Glomerular visceral epithelial cell (primary cell): ENCODE data around the gene NPHP4.

Experiments used
- DNase-seq: peaks from one replicate; pipeline ENCODE4 v3.0.0-alpha.2; 2016; ENCODE audit errors: extremely low spot score

Gene NPHP4

DNA sequence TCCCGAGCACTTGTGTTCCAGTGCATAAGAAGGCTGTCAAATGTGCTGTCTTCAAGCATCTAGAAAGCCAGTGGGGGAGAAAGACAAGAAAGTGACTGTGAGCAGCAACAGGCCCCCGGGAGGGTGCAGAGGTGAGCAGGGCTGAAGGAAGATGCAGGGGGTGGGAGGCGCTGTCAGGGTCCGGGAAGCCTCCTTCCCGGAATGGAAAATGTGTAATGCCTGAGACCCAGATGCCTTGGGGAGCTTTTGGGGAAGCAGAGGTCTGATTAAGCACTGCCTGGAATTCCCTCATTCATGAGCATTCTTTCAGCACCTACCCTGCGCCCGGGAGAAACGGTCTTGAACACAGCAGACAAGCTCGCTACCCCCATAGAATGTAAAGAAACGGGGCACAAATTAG lies 1.3 kb downstream of the NPHP4 start:
- DNase-seq, result no peak

DNA sequence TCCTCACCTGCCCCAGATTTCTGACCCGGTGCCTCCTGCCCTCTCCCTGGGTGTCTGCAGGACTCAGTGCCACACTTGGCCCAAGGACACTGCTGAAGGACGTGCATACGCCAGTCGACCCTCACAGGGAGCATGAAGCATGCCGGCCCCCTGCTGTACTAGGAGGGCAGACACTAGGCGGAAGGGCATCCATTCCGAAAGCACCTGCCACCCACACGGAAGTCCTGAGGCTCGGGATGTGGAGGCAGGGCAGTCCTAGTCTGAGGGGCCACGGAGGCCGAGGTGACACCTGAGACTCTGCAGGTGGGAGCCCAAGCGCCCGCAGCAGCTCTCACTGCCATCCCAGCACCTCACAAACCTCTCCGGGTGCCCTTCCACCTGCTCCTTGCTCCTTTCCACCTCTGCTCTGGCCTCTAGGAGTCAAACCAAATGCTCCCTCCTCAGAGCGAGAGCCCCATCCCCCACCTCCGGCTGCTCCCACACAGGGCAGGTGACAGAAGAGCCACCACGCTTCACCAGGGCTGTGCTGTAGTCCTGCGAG lies 2.4 kb downstream of the NPHP4 start:
- no peak for DNase-seq

DNA sequence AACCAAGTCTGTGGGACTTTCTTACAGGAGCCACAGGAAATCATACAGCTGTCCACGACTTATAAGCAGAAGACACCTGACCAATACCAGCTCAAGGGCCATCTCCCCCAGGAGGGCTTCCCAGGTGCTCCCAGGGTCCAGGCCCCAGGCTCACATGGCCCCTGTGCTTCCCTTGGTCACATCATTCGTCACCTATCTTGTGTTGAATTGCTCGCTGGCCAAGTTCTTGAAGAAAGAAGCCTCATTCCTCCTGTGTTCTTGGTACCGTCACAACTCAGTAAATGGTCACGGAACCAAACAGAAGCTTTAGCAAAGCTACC lies 3.0 kb downstream of the NPHP4 start:
- no peak for DNase-seq

DNA sequence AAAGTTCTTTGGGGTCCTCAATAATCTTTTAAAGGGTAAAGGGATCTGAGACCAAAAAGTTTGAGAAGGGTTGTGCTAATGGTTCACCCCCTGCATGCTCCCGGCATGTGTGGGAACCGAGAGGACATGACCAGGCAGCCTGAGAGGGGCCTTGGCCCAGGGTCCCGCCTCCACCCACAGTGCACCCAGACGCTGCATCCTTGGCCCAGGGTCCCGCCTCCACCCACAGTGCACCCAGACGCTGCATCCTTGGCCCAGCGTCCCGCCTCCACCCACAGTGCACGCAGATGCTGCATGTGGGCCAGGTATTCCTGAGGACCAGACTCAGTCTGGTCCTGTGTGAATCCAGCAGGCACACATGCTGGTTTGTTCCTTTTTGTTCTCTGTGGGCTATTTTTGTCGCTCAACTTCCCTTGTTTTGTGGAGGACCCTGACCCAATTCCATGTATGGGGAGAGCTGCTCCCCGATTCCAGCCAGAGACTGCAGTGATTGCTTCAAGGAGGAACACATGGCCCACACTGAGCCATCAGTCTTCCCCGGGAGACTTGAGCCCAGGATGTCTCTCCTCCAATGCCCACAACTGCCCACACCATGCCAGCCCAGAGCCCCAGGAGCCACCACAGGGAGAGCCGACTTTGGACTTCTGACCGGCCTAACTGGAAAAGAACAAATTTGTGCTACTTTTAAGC lies 3.5 kb downstream of the NPHP4 start:
- DNase-seq, result no peak

DNA sequence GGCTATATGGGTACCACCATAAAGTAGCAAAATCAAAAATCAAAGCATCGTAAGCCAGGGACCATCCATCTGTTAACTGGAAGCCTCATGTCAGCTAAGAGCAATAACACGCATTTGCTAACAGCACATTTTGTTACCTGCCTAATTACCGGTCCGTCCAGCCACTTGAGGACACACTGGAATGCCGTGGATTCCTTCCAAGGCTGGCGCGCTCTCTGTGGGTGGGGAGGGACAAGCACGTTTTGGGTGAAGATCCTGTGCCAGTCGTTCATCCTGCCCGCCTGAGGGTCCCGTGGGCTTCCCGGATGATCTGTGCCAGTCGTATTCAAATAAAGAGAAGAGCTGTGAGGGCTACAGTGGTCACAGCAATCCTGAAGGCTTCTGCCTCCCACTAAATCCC lies 6.2 kb downstream of the NPHP4 start:
- DNase-seq, result no peak

DNA sequence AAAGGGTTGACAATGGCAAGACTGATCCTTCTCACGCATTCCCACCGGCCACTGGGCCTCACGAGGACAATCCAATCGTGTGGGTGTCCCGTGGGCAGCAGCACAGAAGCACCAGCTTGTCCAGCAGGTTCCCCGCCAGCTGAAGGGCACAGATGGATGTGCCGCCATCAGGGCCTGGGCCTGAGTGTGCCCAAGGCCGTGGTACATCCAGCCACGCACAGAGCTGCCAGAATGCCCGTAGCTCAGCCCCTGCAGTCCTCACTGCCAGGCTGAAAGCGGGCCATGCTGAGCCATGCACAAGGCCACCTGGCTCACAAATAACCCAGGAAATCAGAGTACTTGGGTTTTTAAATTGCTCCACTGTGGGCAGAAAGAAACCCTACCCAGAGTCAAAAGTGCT lies 7.0 kb downstream of the NPHP4 start:
- DNase-seq, result no peak

DNA sequence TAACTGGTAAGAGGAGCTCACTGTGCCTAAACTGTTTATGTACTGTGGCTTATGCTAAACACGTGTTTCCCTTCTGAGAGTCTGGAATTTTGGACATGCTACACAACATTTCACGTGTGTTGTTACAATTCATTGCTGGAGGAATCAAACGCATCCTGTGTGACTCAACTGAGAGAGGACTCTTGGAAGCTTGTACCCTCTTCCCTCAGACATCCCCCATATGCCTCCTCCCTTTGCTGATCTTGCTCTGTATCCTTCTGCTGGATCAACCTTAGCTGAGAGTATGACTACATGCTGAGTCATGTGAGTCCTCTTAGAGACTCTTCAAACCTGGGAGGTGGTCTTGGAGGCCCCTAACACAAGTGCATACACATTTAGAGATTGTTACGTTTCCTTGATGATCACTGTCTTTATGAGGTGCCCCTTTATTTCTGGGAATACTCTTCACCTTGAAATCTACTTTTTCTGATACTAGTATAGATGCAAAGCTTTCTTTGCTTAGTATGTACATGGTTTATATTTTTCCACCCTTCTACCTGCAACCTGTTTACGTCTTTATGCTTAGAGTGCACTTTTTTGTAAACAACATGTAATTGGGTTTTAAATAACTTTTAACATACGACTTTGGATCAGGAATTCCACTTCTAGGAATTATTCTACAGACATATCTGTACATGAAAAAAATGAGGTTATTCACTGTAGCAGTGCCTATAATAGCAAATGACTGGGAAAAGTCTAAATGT lies 8.7 kb downstream of the NPHP4 start:
- peak; percentile 35 for DNase-seq

DNA sequence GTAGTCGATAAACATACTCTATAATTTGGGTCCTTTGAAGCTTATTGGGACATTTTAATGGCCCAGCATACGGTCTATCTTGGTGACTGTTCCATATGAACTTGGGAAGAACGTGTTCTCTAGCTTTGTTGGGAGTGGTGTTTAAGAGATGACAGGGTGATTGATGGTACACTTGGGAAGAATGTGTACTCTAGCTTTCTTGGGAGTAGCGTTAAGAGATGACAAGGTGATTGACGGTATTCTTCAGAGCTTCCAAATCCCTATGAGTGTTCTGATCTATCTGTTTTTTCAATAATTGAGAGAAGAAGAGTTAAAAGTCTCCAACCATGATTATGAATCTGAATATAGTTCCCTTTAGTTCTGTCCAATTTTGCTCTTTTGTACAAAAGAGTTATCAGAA lies 9.4 kb downstream of the NPHP4 start:
- no peak for DNase-seq

DNA sequence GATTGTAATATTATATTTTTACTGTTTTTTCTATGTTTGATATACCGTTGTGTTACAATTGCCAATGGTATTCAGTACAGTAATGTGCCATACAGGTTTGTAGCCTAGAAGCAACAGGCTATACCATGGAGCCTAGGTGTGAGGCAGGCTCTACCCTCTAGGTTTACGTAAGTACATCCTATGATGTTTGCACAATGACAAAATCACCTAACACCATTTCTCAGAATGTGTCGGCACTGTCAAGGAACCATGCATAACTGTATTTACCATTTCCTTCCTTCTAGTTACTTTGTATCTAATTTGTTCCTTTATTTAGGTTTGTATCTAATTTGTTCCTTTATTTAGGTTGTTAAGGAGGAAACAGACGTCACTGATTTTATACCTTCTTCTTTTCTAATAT lies 9.9 kb downstream of the NPHP4 start:
- DNase-seq, result no peak

DNA sequence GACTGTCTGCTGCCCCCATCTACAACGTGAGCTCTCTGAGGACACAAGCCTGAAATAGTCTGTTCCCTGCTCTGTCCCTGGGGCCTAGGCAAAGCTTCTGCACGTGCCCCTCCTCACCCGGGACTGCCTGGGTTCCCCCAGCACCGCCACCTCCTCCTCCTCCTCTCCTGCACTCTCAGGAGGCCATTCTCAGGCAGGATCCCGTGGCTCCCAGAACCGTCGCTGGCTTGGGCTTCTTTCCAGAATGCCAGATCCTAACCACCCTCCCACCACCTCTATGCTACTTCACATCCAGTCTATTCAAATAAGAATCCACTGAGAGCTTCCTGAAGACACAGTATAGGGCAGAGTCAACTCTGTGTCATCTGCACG lies 11.2 kb downstream of the NPHP4 start:
- no peak for DNase-seq

DNA sequence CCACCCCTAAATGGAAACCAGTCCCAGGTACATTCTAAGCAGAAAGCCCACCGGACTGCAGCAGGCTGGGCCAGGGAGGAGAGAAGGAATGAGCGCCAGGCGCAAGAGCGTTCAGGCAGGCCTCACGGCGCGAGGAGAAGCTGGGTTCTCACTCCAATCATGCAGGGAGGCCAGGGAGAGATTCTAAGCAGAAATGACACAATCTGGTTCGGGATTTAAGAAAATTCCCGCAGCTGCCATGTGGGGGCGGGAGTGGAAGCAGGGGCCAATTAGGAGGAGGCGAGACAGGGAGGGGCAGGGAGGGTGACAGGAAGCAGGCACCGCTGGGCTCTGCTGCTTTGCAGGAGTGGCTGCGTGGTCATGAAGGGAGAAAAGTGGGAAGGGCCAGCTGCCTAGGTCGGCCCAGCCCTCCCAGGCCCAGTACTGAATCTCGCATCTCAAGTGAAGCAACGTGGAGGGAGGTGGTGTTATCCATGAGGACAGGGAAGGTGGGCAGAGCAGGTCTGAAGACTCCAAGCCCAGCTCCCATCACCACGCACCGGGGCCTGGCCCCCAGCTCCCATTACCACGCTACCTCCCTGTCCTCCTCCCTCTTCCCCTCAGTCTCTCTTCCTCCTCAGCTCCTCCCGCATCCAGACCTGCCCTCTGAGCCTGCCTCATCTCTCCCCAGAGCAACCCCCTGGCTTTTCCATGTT lies 11.8 kb downstream of the NPHP4 start:
- DNase-seq, result peak; percentile 24

DNA sequence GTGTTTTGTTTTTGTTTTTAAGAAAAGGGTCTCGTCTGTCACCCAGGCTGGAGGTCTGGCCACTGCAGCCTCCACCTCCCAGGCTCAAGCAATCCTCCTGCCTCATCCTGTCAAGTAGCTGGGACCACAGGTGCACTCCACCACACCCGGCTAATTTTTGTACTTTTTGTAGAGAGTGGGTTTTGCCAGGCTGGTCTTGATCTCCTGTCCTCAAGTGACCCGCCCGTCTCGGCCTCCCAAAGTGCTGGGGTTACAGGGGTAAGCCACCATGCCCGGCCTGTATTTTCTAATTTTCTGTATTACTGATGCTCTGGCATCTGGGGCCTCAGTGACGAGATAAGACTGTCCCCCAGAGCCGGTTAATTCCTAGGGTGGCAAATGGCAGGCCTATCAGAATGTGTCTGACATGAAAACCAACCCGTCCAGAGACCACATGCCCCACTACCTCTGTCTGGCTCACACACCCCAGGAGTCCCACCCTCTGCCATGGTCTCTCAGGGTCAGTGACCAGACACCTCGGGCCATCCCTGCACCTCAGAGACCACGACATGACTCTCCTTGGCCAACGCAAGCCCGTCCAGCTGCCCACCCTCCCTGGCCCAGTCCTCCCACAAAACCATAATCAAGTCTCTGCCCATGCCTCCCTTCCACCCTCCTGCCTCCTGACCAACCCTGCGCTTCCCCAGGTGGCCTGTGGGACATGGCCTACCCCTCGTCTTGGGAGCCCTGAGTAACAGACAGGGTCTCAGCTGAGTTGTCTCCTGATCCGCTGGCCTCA lies 12.5 kb downstream of the NPHP4 start:
- DNase-seq, result no peak

DNA sequence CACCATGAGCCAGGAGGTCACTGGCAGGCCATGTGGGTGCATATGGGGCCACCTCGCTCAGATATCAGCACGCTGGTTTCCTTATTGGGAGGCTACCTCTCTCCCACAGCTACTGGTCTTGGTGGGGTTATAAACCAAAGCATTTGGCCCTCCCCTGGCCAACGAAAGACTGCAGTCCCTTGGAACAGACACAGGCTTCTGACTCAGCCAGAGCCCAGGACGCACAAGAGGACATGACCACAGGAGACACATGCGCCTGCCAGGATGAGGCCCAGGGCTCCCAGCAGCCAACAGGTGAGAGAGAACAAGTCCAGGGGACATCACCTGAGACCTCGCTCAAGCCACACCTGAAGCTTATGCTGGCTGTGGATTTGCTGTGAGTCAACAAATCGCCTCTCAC lies 13.8 kb downstream of the NPHP4 start:
- DNase-seq, result peak; percentile 12

DNA sequence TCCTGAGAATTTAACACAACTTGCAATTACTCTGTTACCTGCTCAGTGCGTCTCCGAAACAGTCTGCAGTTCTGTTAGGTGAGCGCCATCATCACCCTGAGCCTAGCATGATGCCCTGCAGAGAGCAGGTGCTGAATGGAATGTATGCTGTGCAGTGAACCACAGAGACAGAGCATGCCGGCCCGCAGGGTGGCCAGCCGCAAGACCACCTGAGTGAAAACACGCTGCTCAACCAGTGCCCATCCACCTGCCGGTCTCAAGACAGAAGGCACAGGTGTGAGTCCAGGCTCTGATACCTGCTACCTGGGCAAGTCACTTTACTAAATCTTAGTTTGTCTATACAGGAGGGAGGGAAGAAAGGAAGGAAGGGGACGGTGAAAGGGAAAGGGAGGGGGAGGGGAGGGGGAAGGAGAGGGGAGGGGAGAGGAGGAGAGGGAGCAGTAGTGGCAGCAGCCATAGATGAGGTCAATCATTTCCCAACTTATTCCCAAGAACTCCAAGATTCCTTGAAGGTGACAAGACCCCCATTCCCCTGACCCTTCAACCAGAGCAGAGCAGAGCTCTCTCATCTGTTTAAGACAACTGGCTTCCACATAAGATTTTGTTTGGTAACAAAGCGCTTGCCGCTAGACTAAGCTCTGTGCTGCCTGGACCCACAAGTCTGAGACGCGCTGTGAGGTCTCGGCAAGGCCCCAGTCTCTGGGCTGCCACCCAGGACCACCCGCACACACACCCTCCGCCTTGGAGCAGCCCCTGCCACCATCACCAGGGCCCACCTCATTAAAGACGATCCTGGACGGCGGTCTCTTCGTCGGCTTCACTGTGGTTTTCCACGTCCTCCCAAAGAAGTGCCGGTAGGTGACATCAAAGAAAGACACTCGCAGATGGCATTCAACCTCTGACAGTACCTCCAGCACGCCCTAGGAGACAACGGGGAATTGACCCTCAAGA lies 14.5 kb downstream of the NPHP4 start:
- DNase-seq, result no peak

DNA sequence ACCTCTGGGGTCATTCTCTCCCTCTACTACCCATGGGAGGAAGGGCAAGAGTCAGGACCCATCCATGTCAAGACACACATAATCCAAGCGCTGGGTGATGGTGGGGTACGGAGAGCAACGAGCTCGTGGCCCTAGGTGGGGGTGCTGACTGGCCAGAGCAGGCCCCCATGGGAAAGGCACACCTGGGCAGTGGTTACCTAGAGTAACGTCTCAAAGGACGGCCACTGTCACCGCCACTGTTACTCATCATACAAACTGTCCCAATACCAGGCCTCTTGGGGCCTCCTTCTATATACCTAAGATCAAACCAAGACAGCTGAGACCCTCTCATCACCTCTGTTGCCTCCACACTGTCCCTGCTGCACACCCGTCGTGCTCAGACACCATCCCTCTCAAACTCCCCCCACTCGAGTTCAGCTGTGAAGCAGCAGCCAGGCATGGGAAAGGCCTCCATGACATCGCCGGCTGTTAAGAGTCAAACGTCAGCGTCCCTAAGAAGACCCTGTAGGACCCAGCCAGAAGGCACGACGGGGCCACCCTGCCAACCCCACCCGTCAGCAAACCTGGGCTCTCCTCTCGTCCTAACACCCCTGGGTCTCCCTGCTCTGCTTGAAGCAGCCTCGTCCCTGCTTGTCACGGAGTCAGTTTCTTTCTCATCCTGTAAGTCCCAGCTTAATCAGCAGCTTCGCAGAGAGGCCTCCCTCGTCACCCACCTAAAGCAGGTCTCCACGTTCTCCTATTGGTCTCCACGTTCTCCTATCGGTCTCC lies 15.3 kb downstream of the NPHP4 start:
- DNase-seq, result no peak

DNA sequence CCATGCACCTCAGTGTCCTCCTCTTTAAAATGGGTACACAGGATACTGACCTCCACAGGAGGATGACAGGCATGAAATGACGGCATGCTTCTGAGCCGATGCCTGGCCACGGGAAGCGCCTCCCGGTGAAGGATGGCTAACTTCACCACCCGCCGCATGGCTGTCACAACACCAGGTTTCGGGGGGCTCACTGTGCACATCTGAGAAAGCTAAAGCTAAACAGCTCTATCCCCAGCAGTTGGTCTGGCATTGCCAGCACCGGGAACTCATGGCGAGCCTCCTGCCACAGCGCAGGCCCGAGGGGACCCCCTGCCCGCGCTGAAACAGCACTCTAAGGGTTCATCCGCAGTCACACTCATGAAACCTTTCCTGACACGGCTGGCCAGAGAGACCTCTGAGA lies 16.0 kb downstream of the NPHP4 start:
- DNase-seq, result no peak

DNA sequence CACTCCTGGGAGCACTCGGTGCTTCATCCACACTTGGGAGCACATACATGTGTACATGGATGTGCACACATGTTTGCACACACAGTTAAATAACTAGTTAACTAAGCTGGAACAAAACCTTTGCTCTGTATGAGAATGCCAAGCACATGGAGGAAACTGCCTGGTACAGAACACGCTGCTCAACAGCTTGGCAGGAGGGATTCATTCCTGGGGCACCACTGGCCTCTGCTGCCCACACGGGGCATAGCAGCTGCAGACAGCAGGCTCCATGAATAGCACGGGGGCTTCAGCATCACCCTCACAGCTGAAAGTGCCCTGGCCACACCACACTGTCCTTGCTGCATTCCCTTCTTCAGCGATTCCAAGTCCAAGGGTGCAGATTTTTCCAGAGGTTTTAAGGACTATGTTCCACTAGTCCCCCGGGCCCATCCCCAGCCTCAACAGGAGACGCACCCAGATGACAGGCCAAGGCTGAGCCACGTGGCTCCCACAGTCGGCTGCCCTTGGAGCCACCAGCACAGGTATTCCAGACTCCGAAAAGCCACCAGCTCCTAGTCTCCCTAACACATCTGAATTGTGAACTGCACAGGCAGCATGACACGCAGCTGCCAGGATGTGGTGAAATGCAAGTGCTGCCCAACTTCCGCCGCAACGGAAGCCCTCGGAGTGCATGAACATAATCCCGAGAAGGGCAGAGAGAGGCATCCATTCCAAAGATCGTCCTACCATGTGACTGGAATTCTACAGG lies 16.9 kb downstream of the NPHP4 start:
- peak; percentile 57 for DNase-seq

DNA sequence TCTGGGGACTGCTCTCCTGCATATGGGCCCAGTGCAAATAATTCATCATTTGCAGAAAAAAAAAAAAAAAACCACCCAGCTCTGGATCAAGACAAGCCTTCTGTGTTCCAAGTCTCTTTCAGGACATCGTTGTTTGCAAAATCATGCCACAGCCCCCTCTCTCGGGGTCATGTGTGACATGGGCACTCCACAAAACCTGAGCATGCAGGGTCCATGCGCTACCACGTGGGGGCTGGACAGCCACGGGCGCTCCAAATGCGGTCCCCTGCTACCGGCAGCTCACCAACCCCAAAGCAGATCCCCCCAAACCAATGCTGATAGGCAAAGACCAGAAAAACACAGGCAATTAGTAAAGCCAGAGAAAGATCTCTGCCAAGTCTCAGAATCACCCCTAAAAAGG lies 17.6 kb downstream of the NPHP4 start:
- no peak for DNase-seq

DNA sequence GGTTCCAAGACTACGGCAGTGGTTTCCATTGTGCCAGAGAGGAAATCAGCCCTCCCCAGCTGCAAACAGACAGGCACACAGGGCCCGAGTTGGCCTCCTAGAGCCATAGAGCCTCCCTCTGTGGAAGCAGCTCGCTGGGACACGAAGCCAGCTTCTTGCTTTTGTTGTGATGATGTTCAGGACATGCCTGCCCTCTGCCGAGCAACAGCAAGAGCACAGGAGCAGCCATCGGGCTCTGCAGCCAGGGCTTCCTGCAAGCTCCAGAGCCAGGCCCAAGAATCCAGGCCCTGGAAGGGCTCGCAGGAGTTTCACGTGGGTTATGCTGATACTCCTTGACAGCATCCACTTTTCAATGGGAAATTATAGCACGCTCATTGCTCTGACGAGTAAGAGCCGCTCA lies 18.5 kb downstream of the NPHP4 start:
- no peak for DNase-seq

DNA sequence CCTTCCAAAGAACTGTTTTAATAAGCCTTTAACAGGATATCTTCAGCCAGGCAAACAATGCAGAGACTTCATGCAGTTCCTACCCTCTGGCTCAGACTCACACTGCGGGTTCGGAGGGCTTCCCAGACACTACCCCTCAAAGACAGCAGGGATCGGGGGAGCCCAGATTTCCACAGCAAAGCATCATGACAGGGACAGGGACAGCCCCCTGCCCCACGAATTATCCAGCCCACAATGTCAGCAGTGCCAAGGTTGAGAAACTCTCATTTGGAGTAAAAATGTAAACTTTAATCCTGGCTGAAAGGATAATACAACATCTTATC lies 20.1 kb downstream of the NPHP4 start:
- no peak for DNase-seq
